ENCODE measurements around the gene C2CD2L. TPM values are rescaled to one million over a fixed set of nuclear protein-coding genes. Genes with fewer than 3 reads are reported as not detected.

The C2CD2L gene
- total RNA-seq, 1 experiment from 2014 or later = 13.5 TPM

GRCh38 chr11:119149018-119149785 lies 42.1 kb downstream of the C2CD2L start, which contains the start of gene ABCG4:
TSS of gene ABCG4 (plus strand) at chr11:119149052. CDS start at chr11:119149966, 914 bp downstream.
- Mint-ChIP-seq H3K4me3 (ENCODE audit: unreplicated experiment) (peak within 1 kb of the TSS; percentile 67), H3K9me3 (ENCODE audit: unreplicated experiment) (no peaks in the 10 kb centered on the region), H3K27me3 (ENCODE audit: insufficient read depth, unreplicated experiment) (peaks cover 16% of the 10 kb centered on the region), H3K36me3 (ENCODE audit: insufficient read depth, unreplicated experiment) (no peaks in the 10 kb centered on the region), H3K27ac (ENCODE audit: low read depth, unreplicated experiment) (no peak within 1 kb of the TSS), H3K4me1 (ENCODE audit: insufficient read depth, unreplicated experiment) (no peaks in the 10 kb centered on the region)
- POLR2A ChIA-PET = interaction anchor here (0.6 to 1.2 kb wide), 2 partner anchors 55 to 80 kb away, joined by 3 to 4 read pairs; no protein-coding TSS in a partner anchor
- CTCF ChIA-PET = interaction anchor here (1.1 to 2.4 kb wide), 2 partner anchors 16 to 48 kb away, joined by 3 to 10 read pairs; no protein-coding TSS in a partner anchor
- peak; percentile 14 for DNase-seq (ENCODE audit: unreplicated experiment)
- intact Hi-C loops (cut with micrococcal nuclease) = no loop called here
- TF ChIP-seq CTCF (IDR thresholded peaks at IDR 0.05; ENCODE audit: unreplicated experiment) = no peak
- no TSS peak for BruUV-seq (replicated peaks)

- BruUV-seq (replicated peaks) = no TSS peak
- Mint-ChIP-seq H3K27me3 (ENCODE audit: insufficient read depth, unreplicated experiment) (peaks cover 16% of the 10 kb centered on the region), H3K27ac (ENCODE audit: low read depth, unreplicated experiment) (no peak overlapping the region), H3K9me3 (ENCODE audit: unreplicated experiment) (no peaks in the 10 kb centered on the region), H3K4me1 (ENCODE audit: insufficient read depth, unreplicated experiment) (peaks cover under 1% of the 10 kb centered on the region), H3K4me3 (ENCODE audit: unreplicated experiment) (peak overlapping the region; percentile 67), H3K36me3 (ENCODE audit: insufficient read depth, unreplicated experiment) (no peaks in the 10 kb centered on the region)
- no peak for TF ChIP-seq CTCF (IDR thresholded peaks at IDR 0.05; ENCODE audit: unreplicated experiment)
- ChIA-PET POLR2A (interaction anchor here (0.6 kb wide), 1 partner anchor 80 kb away, joined by 3 read pairs; no protein-coding TSS in a partner anchor), CTCF (interaction anchor here (0.6 to 0.8 kb wide), 2 partner anchors 15 to 25 kb away, joined by 3 to 4 read pairs; no protein-coding TSS in a partner anchor)
- no peak for DNase-seq (ENCODE audit: unreplicated experiment)
- intact Hi-C loops (cut with micrococcal nuclease) = no loop called here
These were observed 42.7 kb downstream of the C2CD2L start for GRCh38 chr11:119149786-119150275.

DNA sequence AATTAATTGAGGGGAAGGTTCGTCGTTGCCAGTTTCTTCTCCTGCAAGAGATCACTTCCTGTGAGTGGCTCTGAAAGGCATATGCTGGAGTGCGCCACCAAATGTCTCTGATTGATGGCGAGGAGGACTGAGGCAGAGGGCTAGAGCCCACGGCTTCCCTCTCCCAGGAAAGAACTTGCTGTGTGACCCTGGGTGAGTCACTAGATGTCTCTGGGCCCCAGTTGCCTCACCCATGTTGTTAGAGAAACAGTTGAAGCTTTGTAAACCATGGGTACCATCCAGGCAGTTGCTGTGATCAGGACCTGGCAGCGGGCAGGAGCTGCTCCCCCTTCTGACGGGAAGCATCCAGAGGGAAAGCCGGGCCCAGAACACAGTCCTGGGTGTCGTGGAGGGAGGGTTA lies 44.9 kb downstream of the C2CD2L start:
- Mint-ChIP-seq H3K4me3 (ENCODE audit: unreplicated experiment) (no peak overlapping the region), H3K9me3 (ENCODE audit: unreplicated experiment) (no peaks in the 10 kb centered on the region), H3K27ac (ENCODE audit: low read depth, unreplicated experiment) (no peak overlapping the region), H3K27me3 (ENCODE audit: insufficient read depth, unreplicated experiment) (peaks cover 12% of the 10 kb centered on the region), H3K36me3 (ENCODE audit: insufficient read depth, unreplicated experiment) (no peaks in the 10 kb centered on the region), H3K4me1 (ENCODE audit: insufficient read depth, unreplicated experiment) (peaks cover 5% of the 10 kb centered on the region)
- ChIA-PET POLR2A (interaction anchor here (0.6 to 1.0 kb wide), 2 partner anchors 14 to 31 kb away, joined by 3 to 5 read pairs; partner anchors contain the start of gene HINFP), CTCF (interaction anchor here (0.7 to 2.8 kb wide), 5 partner anchors 17 to 172 kb away, joined by 3 to 10 read pairs (median 4); no protein-coding TSS in a partner anchor)
- no peak for DNase-seq (ENCODE audit: unreplicated experiment)
- no TSS peak for BruUV-seq (replicated peaks)
- no peak for TF ChIP-seq CTCF (IDR thresholded peaks at IDR 0.05; ENCODE audit: unreplicated experiment)
- intact Hi-C loops (cut with micrococcal nuclease) = no loop called here

DNA sequence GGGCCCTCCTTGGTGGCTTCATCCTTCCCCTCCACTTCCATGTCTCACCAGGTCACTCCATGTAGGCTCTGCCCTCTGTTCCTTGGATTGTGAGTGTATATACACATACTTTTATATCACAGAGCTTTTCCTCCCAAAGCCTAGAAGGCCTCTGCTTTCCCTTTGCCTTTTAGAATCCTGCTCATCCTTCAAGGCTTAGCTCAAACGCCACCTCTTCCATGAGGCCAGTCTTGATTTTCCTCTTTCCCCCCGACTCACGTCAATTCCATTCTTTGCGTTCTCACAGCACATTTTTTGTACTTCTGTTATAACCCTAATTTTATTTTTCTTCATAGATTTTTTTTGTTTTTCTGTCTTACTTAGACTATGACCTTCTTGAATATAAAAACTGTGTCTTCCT lies 45.5 kb downstream of the C2CD2L start:
- intact Hi-C loops (cut with micrococcal nuclease) = no loop called here
- no TSS peak for BruUV-seq (replicated peaks)

More for the DNA sequence above, 45.5 kb downstream of the C2CD2L start:
- no peak overlapping the region for H3K4me3 Mint-ChIP-seq (ENCODE audit: unreplicated experiment)
- H3K36me3 Mint-ChIP-seq (ENCODE audit: insufficient read depth, unreplicated experiment) = no peaks in the 10 kb centered on the region
- ChIA-PET POLR2A (no interaction called here), CTCF (interaction anchor here (0.5 to 2.8 kb wide), 6 partner anchors 29 to 171 kb away, joined by 3 to 10 read pairs (median 4); no protein-coding TSS in a partner anchor)
- DNase-seq (ENCODE audit: unreplicated experiment) = no peak
- peaks cover 5% of the 10 kb centered on the region for H3K4me1 Mint-ChIP-seq (ENCODE audit: insufficient read depth, unreplicated experiment)
- no peaks in the 10 kb centered on the region for H3K9me3 Mint-ChIP-seq (ENCODE audit: unreplicated experiment)
- peaks cover 6% of the 10 kb centered on the region for H3K27me3 Mint-ChIP-seq (ENCODE audit: insufficient read depth, unreplicated experiment)
- H3K27ac Mint-ChIP-seq (ENCODE audit: low read depth, unreplicated experiment) = no peak overlapping the region
- no peak for TF ChIP-seq CTCF (IDR thresholded peaks at IDR 0.05; ENCODE audit: unreplicated experiment)

Measured in MCF 10A (cell line).